Amniotic epithelial cell (primary cell): Measurements from ENCODE around the gene KIF15.
A peak's percentile ranks its signal among the peaks of the same experiment; 100 is the strongest.
"Not testable (repeated sequence)": the region's sequence is repeated elsewhere in the genome, so short reads cannot be mapped to it uniquely, and the experiment has no call there.

Experiments
- DNase-seq: peaks from one replicate; pipeline ENCODE4 v3.0.0-alpha.2; 2010; ENCODE audit warnings: low read depth

The KIF15 gene

DNA sequence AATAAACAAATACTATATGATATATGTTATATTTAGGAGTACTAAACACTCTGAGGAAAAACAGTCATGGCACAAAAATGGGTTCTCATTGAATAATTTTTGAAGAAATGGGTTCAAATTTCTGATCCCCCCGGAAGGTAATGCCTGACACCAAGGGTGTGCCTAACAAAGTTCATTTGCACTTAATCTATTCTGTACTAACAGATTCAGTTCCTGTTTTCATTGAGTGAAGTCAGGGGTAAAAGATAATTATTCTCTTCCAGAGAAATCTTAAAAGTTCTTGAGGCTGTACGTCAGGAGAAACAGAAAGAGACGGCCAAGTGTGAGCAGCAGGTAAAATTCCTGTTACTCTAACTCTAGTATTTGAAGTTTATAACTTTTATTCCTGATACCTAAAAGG is 65.6 kb downstream of the KIF15 start:
- no peak for DNase-seq

GRCh38 chr3:44831232-44831631 is 69.6 kb downstream of the KIF15 start:
- DNase-seq, result no peak

DNA sequence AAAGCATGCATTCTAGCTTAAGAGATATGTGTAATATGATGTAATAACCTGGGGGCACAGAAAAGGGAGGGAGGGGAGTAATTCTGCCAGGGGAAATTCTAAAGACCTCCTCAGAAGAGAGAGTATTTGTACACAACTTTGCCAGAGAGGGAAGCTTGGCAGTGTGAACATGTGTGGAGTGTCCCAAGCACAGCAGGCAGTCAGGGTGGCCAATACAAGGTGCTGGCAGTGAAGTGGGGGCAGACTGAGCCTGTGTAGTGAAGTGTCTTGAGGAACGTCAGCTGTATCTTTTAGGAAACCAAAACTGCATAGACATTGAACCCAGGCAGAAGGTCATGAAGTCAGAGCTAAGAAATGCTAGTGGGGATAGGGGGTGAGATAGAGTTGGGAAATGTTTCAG is 70.4 kb downstream of the KIF15 start:
- DNase-seq, result no peak

GRCh38 chr3:44832965-44833364 is 71.4 kb downstream of the KIF15 start:
- no peak for DNase-seq

GRCh38 chr3:44833394-44833793 is 71.8 kb downstream of the KIF15 start:
- DNase-seq, result no peak

GRCh38 chr3:44835684-44836083 is 74.1 kb downstream of the KIF15 start:
- no peak for DNase-seq

DNA sequence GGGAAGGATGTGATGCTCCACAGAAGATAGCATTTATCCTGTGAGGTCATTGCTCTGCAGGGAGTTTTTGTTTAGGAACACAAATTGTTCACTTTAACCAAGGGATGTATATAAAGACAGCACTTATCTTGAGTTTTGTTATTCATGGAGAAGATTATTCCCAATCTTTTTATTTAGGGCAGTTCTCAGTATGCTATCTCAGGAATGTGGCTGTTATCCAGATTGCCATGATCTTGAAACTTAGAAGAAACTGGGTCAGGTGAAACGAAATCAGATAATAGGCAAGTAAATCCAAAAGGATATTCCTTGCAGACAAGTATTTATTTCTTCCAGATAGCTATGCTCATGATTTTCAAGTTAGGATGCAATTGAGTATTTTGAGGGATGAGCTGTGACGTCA is 80.8 kb downstream of the KIF15 start:
- peak; percentile 87 for DNase-seq

GRCh38 chr3:44845528-44846520 is 84.2 kb downstream of the KIF15 start:
- peak; percentile 99 for DNase-seq

GRCh38 chr3:44848634-44849033 is 87.0 kb downstream of the KIF15 start:
- DNase-seq, result no peak

DNA sequence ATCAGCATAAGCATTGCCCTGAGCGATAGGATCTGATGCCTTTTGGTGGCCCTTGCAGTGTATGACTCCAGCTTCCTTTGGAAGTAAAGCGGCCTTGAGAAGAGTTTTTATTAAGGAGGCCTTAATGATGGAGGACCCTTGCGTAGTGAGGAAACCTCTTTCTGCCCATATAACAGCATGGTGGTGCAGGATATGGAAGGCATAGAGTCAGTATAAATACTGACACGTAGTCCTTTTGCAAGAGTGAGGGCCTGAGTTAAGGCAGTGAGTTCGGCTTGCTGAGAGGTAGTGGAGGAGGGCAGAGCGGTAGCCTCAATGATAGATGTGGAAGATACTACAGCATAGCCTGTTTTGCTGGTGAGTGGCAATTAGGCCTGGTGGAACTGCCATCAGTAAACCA is 95.1 kb downstream of the KIF15 start:
- not testable (repeated sequence) for DNase-seq

GRCh38 chr3:44860117-44860516 is 98.5 kb downstream of the KIF15 start:
- DNase-seq, result no peak

- peak; percentile 94 for DNase-seq
Observed at GRCh38 chr3:44861412-44862225, 100.0 kb downstream of the KIF15 start, which contains the start of gene TMEM42. Gene TMEM42, plus strand, starts transcription at chr3:44861912. Its CDS starts 13 bp downstream, at chr3:44861925.

GRCh38 chr3:44862226-44862637 is 100.6 kb downstream of the KIF15 start:
- peak; percentile 44 for DNase-seq

GRCh38 chr3:44865272-44866035 is 103.9 kb downstream of the KIF15 start:
- no peak for DNase-seq

GRCh38 chr3:44867421-44868111 is 106.0 kb downstream of the KIF15 start:
- no peak for DNase-seq

DNA sequence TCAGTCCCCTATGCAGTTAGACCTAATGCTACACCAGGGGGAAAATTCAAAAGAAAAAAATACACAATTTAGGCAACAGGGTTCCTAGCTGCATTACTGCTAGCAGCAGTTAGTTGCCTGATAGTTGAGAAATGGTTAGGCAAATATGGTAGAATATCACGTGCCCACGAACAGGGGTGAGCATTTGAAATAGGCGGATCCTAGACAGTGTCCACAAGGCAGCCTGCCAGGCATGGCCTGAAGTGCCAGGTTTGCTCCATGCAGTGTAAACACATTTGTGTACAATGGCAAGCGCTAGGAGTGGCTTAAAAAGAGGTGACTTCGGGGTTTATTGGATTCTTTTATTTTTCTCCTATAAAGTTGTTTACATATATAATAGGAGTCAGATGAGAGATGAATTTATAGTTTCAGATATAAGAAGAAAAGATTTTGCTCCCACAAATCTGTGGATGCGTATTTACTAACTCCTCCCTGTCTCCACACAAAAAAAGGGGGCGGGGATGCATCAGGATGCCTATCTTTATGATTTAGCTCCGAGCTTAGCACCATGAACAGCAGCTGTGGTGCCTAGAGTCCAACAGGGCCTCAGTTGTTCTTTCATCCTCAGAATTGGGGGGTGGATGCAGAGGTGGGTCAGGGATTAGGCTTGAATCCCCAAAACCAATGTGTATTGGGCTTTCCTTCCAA is 108.9 kb downstream of the KIF15 start:
- DNase-seq, result no peak

DNA sequence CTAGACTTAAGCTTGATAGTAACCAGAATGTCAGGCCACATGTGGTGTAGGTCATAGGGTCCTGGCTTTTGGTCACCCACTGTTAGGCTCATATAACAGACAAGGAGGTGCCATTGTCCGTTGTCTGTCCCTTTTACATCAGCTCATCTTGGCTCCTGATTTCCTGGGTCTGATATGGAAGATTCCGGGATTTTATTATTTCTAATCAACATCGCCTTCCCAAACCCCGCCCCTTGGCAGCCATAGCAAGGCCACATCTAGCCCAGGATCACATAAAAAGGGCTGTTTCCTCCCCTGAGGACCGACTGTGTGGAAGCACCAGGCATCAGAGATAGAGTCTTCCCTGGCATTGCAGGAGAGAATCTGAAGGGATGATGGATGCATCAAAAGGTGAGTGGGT is 112.7 kb downstream of the KIF15 start, which contains the start of gene TGM4:
Gene TGM4 (plus strand): TSS at position 301 of the 400 bp plus-strand sequence. CDS start 71 bp downstream, at position 372.
- no peak for DNase-seq

DNA sequence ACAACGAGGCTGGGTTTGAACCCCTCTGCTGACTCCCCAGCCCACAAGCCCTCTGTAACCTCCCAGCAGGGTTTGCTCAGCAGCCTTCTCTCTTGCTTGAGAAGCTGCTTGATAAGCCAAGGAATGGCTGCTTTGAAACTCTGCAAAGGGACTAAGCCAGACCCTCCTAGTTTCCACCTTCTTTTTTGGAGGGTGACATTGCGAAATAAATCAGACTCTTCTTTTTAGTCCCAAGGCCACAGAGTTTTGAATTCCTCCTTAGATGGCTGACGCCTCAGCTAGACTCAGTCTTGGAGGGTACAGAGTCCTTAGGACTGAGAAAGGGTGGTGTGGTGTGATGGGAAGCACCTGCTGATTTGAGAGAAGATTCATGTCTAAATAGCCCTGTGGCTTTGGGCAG is 114.0 kb downstream of the KIF15 start:
- no peak for DNase-seq

GRCh38 chr3:44877333-44877732 is 115.7 kb downstream of the KIF15 start:
- DNase-seq, result no peak

- DNase-seq, result no peak
Observed at GRCh38 chr3:44880284-44880683, 118.7 kb downstream of the KIF15 start.
